Limb (tissue), 2 donors: Measurements from ENCODE around the gene ETFDH.
A peak's percentile ranks its signal among the peaks of the same experiment; 100 is the strongest.
"Not testable (repeated sequence)": the region's sequence is repeated elsewhere in the genome, so short reads cannot be mapped to it uniquely, and the experiment has no call there.

Source experiments
- DNase-seq, 2 donors: peaks; one replicate each; pipeline ENCODE4 v3.0.0-alpha.2; 2016; ENCODE audit errors: extremely low spot score in 2 of 2

ETFDH gene

DNA sequence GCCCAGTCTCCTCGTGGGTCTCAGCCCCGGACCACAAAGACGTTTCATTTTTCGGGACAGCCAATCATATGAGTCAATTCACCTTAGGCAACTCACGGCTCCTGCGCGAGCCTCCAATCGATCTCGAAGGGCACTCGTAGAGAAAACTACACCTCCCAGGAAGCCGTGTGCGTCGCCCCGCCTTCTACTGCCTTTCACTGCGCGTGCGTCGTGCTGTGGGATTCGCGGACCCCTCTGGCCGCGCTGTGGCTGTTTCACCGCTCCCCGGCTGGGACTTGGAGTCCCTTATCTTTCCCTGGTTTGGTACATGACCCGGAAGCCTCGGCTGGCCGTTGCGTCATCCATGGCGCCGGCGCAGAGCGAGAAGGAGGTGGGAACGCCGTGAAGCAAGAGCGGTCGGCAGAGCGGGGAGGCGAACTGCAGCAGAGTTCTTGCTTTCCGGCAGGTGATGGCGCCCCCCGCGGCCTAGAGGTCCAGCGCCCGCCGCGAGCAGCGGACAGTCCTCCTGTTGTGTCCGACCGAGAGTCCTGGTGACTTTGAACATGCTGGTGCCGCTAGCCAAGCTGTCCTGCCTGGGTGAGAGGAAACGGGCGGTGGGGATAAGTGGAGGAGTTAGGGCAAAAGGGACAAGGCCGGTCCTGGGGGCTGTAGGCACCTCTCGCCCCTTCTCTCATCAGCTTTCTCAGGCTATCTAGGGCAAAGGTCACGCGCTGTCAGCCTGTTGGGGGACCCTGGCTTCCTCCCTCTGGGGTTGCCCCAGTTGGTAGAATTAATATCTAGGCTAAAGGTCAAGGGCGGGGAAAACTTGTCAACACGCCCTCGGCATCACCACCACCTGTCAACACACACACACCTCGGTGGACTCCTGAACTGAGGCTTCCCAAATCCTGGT lies at the start of gene ETFDH:
TSS of gene ETFDH (plus strand) at position 382 of the 892 bp plus-strand sequence. CDS start at position 543, 161 bp downstream.
- DNase-seq = peak; percentile 99

DNA sequence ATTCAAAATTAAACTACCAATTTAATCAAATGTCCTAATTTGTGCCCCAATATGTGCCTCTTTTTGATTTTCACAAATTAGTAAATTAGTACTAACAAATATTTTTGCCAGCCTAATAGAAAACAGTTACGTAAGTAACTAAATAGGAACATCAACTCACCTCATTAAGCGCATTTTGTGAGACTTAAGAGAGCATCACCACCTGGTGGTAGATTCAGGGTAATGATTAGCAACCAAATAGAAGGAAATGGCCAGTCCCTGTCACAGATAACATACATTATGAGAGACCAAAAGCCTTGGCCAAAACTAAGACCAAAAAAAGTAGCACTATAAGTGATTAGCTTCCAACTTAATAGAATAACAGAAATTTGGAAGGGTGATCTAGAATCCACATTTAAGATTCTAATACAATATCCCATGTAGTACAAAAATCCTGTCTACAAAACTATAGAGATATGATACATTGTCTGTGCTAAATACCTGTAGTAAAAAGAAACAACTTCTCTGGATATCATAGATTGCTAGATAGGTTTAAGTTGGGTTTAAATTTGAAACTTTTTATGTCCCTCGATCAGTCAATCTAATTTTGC lies 47.1 kb upstream of the ETFDH start:
- DNase-seq = peak in 1 of 2 donors; percentile 68

DNA sequence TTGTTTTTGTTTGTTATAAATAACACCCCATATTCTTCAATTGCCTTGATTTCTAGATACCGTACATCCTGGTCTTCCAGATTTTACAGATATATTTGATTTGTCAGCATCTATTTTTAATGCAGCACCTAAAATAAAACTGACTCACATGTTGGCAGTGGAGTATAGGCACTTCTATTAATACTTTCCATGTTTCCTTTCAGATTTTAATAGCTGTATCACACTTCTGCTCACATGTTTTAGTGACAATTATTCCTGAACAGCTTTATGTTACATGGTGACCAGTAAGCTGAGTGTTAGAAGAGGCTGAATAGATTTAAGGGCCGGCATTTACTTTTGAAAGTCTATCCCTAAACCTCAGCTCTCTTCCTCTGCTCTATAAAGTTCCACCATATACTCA lies 46.6 kb upstream of the ETFDH start:
- no peak for DNase-seq

DNA sequence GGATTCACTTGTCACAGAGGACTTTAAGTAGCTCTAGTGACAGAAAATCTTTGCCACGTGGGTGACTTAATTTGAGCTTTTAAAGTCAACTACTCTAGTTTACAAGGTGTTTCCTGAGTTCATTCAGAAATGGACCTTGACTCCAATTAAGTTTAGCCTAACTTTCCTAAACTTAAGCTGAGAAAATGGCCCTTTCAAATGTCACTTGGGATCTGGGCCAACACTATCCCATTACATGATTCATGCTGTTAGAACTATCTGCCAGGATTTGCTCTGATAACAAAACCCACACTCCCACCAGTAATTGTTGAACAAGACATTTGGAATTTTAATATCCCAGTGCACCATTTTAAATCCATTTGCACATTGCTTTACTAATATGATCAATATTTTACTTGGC lies 41.2 kb upstream of the ETFDH start:
- no peak for DNase-seq

DNA sequence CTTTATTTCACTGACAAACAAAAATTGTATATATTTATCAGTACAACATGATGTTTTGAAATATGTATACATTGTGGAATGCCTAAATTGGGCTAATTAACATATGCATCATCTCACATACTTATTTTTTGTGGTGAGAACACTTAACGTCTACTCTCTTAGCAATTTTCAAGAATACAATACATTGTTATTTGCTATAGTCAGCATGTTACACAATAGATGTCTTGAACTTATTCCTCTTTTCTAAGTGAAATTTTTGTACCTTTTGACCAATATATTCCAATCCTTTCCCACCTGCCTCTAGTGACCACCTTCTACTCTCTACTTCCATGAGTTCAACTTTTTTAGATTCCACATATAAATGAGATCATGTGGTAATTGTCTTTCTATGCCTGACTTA lies 35.5 kb upstream of the ETFDH start:
- DNase-seq = no peak

DNA sequence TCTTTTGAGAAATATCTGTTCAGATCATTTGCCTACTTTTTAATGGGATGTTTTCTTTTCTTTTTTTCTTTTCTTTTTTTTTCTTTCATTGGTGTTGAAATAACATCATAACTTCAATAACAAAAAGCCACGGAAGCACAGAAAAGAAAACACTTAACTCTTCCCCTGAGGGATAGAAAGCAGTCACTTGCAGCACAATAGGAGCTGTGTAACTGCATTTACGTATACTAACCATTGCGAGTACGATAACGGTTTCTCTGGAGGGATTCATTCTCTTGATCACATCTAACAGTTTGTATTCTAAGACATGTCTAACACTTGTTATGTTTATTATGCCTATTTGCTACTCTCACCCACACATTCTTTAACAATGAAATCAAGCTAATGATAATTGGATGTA lies 27.7 kb upstream of the ETFDH start:
- DNase-seq = no peak

DNA sequence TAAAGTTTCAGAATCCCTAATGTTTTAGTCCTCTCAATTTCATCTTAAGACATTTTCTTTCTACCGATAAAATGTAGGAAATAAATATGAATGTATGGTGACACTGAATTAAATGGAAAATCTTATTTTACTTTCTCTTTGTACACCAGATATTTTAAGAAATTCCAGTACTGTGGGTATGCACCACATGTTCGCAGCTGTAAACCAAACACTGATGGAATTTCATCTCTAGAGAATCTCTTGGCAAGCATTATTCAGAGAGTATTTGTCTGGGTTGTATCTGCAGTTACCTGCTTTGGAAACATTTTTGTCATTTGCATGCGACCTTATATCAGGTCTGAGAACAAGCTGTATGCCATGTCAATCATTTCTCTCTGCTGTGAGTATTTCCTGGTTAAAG lies 27.3 kb upstream of the ETFDH start:
- peak in 1 of 2 donors; percentile 19 for DNase-seq

DNA sequence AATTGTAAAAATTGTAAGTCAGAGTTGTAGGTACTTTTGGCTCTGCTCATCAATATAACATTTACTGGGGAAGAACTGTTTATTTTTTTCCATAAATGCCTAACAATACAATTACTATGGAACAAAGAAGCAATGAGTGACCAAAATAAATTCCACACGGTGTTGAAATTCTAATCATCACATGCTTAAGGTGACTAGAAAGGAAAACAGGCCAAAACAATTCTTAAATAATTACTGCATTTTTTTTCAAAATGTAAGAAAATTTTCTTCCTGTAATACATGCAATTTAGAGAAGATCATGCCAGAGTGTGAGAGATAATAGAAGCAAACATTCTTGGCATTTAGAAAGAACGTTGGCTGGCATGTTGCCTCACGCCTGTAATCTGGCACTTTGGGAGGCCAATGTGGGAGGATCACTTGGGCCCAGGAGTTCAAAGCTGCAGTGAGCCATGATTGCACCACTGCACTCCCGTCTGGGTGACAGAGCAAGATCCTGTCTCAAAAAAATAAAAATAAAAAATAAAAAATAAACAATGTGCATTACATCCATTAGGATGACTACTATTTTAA lies 22.9 kb upstream of the ETFDH start:
- no peak for DNase-seq

DNA sequence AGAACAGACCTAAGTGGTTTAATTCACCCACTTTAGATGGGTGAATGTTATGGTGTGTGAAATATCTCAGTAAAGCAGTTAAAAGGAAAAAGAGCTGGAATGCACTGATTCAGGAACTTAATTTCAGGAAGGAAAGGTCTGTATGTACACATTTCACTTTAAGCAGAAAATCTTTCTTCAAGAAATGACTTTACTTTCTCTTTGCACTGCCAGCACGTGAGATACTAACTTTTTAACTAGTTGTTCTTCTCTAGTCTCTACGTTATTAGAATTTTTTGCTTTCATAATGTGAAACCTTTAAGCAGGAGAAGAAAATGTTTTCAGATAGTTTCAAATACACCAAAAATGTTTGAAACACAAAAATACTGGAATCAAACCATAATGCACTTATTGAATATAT lies 19.2 kb upstream of the ETFDH start:
- DNase-seq = no peak

DNA sequence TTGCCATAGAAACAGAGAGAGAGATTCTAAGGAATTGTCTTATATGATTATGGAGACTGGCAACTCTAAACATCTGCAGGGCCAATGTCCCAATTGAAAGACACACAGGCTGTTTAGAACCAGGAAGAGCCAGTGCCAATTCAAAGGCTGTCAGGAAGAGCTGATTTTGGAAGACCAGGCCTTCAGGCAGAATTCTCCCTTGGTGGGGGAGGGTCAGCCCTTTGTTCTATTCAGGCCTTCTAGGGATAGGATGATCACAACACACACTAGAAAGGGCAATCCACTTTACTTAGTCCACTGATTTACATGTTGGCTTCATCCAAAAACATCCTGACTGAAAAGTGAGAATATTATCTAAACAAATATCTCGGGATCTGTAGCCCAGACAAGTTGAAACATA lies 15.7 kb upstream of the ETFDH start:
- DNase-seq = no peak

DNA sequence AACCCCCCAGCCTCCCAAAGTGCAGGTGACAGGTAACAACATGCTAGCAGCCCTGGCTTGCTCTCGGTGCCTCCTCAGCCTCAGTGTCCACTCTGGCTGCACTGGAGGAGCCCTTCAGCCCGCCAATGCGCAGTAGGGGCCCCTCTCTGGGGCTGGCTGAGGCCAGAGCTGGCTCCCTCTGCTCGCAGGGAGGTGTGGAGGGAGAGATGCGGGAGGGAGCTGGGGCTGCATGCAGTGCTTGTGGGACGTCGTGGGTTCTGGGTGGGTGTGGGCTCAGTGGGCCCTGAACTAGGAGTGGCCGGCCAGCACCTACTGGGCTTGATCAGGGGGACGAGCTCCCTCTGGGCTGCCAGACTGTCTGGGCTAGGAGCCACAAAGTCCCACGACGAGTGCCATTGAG lies 14.8 kb upstream of the ETFDH start:
- no peak for DNase-seq

DNA sequence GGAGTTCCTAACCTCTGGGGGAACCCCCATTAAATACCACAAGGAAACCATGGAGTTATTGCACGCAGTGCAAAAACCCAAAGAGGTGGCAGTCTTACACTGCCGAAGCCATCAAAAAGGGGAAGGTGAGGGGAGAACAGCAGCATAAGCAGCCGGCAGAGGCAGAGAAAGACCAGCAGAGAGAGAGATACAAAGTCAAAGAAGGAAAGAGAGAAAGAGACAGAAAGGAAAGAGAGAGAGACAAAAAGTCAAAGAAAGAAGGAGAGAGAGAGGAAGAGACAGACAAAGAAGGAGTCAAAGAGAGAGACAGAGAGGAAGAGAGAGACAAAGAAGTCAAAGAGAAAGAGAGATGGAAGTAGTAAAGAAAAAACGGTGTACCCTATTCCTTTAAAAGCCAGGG lies 8.8 kb upstream of the ETFDH start:
- DNase-seq = not testable (repeated sequence)

DNA sequence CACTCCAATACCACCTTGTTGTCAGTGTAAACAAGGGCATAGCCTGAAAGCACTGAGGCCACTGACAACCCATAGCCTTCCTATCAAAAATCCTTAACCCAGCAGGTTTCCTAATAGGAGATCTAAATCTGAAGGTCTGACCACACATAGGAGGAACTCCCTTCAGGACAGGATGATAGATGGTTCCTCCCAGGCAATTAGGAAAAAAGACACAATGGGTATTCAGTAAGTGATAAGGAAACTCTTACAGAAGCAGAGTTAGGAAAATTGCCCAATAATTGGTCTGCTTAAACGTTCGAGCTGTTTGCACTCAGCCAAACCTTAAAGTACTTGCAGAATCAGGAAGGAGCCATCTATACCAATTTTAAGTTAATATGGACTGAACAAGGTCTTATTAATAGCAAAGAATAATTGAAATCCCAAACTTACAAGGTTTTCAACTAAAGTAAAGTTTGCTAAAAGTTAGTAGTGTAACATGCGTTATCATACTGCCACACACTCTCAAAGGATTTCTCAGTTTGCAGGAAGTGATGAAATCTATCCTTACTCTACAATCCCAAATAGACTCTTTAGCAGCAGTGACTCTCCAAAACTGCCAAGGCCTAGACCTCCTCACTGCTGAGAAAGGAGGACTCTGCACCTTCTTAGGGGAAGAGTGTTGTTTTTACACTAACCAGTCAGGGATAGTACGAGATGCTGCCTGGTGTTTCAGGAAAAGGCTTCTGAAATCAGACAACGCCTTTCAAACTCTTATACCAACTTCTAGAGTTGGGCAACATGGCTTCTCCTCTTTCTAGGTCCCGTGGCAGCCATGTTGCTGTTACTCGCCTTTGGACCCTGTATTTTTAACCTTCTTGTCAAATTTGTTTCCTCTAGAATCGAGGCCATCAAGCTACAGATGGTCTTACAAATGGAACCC lies 8.1 kb upstream of the ETFDH start:
- DNase-seq = not testable (repeated sequence)

DNA sequence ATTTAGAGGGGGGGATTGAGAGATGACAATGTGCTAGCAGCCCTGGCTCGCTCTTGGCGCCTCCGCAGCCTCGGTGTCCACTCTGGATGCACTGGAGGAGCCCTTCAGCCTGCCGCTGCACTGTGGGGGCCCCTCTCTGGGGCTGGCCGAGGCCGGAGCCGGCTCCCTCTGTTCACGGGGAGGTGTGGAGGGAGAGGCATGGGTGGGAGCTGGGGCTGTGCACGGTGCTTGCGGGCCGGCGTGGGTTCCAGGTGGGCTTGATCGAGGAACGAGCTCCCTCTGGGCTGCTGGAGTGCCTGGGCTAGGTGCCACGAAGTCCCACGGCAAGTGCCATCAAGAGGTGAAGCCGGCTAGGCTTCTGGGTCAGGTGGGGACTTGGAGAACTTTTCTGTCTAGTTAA lies 7.3 kb upstream of the ETFDH start:
- no peak for DNase-seq

DNA sequence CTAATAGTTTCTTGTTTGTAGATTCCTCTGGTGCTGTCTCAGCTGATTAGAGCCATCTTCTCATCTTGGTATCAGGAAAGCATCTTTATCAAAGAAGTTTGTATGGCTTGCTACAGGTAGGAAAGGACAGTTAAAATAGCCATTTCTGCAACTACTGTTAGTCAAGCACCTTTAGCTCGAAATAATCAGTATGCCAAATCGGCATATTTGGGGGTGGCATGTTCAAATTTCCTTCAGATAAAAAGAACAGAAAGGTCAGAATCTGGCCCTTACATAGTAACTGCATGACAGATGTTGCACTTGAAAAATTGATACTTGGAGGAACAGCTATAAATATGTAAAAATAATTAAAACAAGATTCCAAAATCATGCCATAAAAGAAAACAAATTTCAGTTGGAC lies 5.2 kb upstream of the ETFDH start:
- DNase-seq = no peak

DNA sequence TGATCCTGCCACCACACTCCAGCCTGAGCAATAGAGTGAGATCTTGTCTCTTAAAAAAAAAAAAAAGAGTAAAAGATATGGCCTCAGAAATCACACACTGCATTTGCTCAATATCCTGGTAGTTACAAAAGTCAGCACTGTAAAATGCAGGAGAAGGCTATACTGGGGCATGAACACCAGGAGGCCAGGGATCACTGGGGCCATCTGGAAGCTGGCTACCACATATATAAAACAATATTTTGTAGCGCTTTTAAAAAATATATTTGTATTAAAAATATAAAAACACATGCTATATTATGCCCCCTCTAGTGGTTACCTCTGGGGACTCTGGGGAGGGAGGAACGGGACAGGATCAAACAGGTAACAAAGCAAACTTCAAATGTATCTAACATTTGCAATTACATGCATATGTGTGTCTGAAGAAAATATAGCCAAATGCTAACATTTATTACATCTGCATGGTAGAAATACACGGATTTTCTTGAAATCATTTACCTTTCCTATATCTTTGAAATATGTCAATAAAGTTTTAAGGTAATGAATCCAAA lies 4.4 kb upstream of the ETFDH start:
- peak in 1 of 2 donors; percentile 11 for DNase-seq

DNA sequence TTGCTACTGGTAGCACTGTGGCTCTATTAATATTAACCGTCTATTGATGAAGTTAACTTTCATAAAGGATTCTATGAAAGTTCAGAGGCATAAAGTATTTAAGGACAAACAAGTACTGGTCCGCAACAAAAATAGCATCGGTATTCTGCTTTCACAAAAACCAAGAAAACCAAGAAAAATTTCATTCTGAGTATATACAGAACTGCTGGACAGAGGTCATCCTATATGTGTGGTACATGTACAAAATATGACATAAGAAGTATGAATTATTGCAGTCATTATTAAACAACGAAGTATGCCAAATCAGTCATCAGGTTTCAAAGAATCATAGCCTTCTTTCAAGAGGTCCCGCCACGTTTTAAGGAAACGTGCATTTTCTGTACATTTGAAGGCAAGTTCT lies 2.8 kb upstream of the ETFDH start:
- no peak for DNase-seq

DNA sequence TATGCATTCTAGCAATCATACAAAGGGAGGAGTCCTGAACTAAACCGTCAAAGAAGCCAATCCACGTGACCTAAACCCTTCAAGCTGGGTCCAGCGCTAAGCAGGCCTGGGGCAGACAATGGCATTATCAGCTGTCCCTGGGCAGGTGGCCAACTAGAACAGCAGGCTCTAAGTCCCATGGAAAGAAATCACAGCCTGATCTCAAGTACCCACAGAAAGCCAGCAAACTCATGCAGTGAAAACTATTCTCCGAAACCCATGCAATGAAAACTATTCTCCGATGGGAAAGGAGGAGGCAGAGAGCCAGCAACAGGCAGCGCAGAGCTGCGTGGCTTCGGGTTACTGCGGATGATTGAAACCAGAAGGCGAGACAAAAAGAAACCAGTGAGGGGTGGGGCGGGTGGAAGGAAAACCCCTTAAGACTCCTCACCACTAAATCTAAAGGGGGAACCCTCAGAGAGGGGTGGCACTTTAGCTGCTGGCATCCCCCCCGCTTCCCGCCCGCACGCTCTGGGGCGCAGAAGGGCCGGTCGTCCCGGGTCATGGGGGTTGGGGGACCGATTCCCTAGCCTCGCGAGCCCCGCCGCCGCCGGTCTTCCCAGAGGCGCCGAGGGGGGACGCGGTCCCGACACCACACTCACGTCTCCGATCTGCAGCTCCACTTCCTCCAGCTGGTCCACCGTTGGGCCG lies 976 bp upstream of the ETFDH start:
- peak; percentile 83 for DNase-seq

DNA sequence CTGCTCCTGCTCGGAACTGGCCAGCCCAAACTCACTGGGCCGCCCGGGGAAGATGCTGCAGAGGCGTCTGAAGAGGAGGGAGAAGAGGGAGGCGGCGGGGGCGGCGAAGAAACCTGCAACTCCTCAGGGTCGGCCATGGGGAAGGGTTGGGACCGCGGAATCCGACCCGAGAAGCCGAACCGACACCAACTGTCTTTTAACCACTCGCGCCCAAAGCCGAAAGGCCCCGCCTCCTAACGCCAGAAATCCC lies 506 bp upstream of the ETFDH start, which contains the start of gene C4orf46:
TSS of gene C4orf46 (minus strand) at position 223 of the 250 bp plus-strand sequence. CDS start at position 137, 86 bp downstream.
- DNase-seq = no peak

DNA sequence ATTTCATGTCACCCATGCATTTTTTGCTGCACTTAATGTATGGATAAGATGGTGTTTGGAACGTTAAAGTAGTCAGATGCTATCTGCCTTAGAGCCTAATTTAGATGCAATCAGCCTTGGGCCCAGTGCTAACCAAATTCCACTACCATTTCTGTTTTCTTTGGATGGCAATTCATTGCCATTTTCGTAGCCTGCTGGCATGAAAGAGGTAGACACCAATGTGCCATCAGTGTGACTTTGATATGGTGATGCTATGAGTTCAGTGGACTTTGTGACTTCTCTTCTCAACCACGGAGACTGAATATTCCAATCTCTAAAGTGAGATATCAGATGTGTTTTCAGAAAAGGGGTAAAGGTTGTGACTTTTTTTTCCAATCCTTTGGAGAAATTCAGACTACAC lies 1.5 kb downstream of the ETFDH start:
- DNase-seq = no peak

DNA sequence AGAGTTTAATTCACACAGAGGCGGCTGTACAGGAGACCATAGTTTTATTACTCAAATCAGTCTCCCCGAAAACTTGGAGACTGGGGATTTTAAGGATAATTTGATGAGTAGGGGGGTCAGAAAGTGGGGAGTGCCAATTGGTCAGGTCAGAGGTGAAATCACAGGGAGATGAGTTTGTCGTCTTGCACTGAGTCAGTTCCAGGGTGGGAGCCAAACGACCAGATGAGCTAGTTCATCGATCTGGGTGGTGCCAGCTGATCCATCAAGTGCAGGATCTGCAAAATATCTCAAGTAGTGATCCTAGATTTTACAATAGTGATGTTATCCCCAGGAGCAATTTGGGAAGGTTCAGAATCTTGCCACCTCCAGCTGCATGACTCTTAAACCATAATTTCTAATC lies 4.0 kb downstream of the ETFDH start:
- no peak for DNase-seq
